NCI-H187 (cell line): Measurements from ENCODE around the gene KDM8.

Experiments
- DNase-seq, 2 experiments: peaks; one replicate each; lab custom pipeline; 2025; lab: John Stamatoyannopoulos, UW

The KDM8 gene

GRCh38 chr16:27216297-27216885 lies 13.1 kb downstream of the KDM8 start:
- DNase-seq, result no peak

- no peak for DNase-seq
Observed at GRCh38 chr16:27217256-27217655, 13.9 kb downstream of the KDM8 start.

- DNase-seq, result no peak
Observed at GRCh38 chr16:27218756-27219155, 15.4 kb downstream of the KDM8 start.

GRCh38 chr16:27219161-27219560 lies 15.8 kb downstream of the KDM8 start:
- no peak for DNase-seq

- no peak for DNase-seq
Observed at GRCh38 chr16:27220120-27220519, 16.8 kb downstream of the KDM8 start.

- no peak for DNase-seq
Observed at GRCh38 chr16:27220527-27220926, 17.2 kb downstream of the KDM8 start.

GRCh38 chr16:27220991-27221390 lies 17.7 kb downstream of the KDM8 start:
- no peak for DNase-seq

- no peak for DNase-seq
Observed at GRCh38 chr16:27221576-27222248, 18.4 kb downstream of the KDM8 start.

- no peak for DNase-seq
Observed at GRCh38 chr16:27222249-27223225, 19.2 kb downstream of the KDM8 start.

GRCh38 chr16:27223226-27223610 lies 19.9 kb downstream of the KDM8 start:
- DNase-seq, result no peak

GRCh38 chr16:27223701-27224100 lies 20.4 kb downstream of the KDM8 start:
- no peak for DNase-seq

- DNase-seq, result no peak
Observed at GRCh38 chr16:27224271-27224737, 21.0 kb downstream of the KDM8 start.

GRCh38 chr16:27224741-27225300 lies 21.5 kb downstream of the KDM8 start:
- DNase-seq, result no peak

GRCh38 chr16:27225536-27226360 lies 22.4 kb downstream of the KDM8 start:
- DNase-seq, result no peak

- no peak for DNase-seq
Observed at GRCh38 chr16:27226476-27226875, 23.1 kb downstream of the KDM8 start.

- DNase-seq, result no peak
Observed at GRCh38 chr16:27226976-27227705, 23.8 kb downstream of the KDM8 start.

- no peak for DNase-seq
Observed at GRCh38 chr16:27228045-27228444, 24.7 kb downstream of the KDM8 start.

GRCh38 chr16:27228621-27229501 lies 25.5 kb downstream of the KDM8 start:
- no peak for DNase-seq

GRCh38 chr16:27229891-27230470 lies 26.7 kb downstream of the KDM8 start:
- no peak for DNase-seq
